ENCODE measurements around the gene HAND1.

- TF ChIP-seq CTCF (conservative IDR thresholded peaks at IDR 0.05; ENCODE audit: low read length): no peak
- TF ChIP-seq EZH2phosphoT487 (IDR thresholded peaks at IDR 0.05; ENCODE audit: borderline replicate concordance): no peak
Observed at GRCh38 chr5:154498994-154499393, 21.0 kb upstream of the HAND1 start.
